Uterus (tissue), 4 donors: Measurements from ENCODE around the gene EEFSEC. TPM values are rescaled to one million over a fixed set of nuclear protein-coding genes. Genes with fewer than 3 reads are reported as not detected.

Experiments
- DNase-seq, 2 donors: peaks; one replicate each; pipeline ENCODE4 v3.0.0-alpha.2; 2019 to 2020
- H3K27ac ChIP-seq, 2 donors: fragments of 200-600 bp; sonication (generic); 1 replicate in 1 of 2; 2 replicates in 1 of 2; pipeline ENCODE4 v1.5.1; 2016 to 2018
- H3K27me3 ChIP-seq, 2 donors: fragments of 200-600 bp; sonication (generic); one replicate each; pipeline ENCODE4 v1.5.1; 2018 to 2019; ENCODE audit warnings: control low read depth in 1 of 2
- H3K36me3 ChIP-seq, 2 donors: fragments of 200-600 bp; sonication (generic); one replicate each; pipeline ENCODE4 v1.5.1; 2019; ENCODE audit warnings: control low read depth in 1 of 2
- H3K4me1 ChIP-seq, 2 donors: fragments of 200-600 bp; sonication (generic); one replicate each; pipeline ENCODE4 v1.5.1; 2018 to 2019; ENCODE audit warnings: control low read depth in 1 of 2
- H3K4me3 ChIP-seq, 2 donors: fragments of 200-600 bp; sonication (generic); 1 replicate in 1 of 2; 2 replicates in 1 of 2; pipeline ENCODE4 v1.5.1; 2018 to 2019; ENCODE audit warnings: mild to moderate bottlenecking in 1 of 2
- H3K9me3 ChIP-seq, 2 donors: fragments of 200-600 bp; sonication (generic); one replicate each; pipeline ENCODE4 v1.5.1; 2019; ENCODE audit warnings: control low read depth in 1 of 2
- CTCF ChIP-seq, 4 experiments: fragments of 200-600 bp in 2 of 4; fragments of 450-650 bp in 2 of 4; sonication (generic) in 2 of 4; IDR thresholded peaks; one replicate each; pipeline ENCODE4 v1.5.1; 2016 to 2019; ENCODE audit warnings: antibody characterized with exemption in 4 of 4, mild to moderate bottlenecking in 2 of 4, moderate library complexity in 1 of 4
- POLR2A ChIP-seq, 2 donors: fragments of 450-650 bp; IDR thresholded peaks; one replicate each; pipeline ENCODE4 v1.6.1; 2016; ENCODE audit warnings: antibody characterized with exemption in 2 of 2, mild to moderate bottlenecking in 1 of 2, moderate library complexity in 1 of 2
- intact Hi-C: fragments of 100-400 bp; cut with DNase I; formaldehyde crosslinking; loops from one replicate; pipeline ENCODE4 v1.15.1; 2023; ENCODE audit warnings: low total_unique reads
- total RNA-seq, 4 donors: library from RNA; depleted of rRNA in 3 of 4; stranded (reverse); fragments of >200 nt in 3 of 4; gene quantifications; one replicate each; pipeline versions ENCODE4 v1.1.0 to v1.2.4, GENCODE V29; 2014 to 2023
- donor health status: DM: yes; HTN: yes; CAD: no.

The EEFSEC gene
- total RNA-seq, 4 donors from 2014 or later, result 2.9 to 20.0 (median 12.5) TPM

GRCh38 chr3:128354788-128355542 lies 201.7 kb downstream of the EEFSEC start:
- intact Hi-C loops, result no loop called here
- H3K9me3 ChIP-seq, result no peaks in the 10 kb centered on the region
- H3K4me3 ChIP-seq, result no peak overlapping the region
- peak overlapping the region; percentile 47 to 49 for H3K27ac ChIP-seq
- H3K36me3 ChIP-seq, result no peaks in the 10 kb centered on the region
- peaks cover 0 to 7% of the 10 kb centered on the region in 2 donors for H3K4me1 ChIP-seq
- TF ChIP-seq CTCF (IDR thresholded peaks at IDR 0.05) (no peak), POLR2A (IDR thresholded peaks at IDR 0.05) (no peak)
- no peaks in the 10 kb centered on the region for H3K27me3 ChIP-seq
- DNase-seq, result no peak

DNA sequence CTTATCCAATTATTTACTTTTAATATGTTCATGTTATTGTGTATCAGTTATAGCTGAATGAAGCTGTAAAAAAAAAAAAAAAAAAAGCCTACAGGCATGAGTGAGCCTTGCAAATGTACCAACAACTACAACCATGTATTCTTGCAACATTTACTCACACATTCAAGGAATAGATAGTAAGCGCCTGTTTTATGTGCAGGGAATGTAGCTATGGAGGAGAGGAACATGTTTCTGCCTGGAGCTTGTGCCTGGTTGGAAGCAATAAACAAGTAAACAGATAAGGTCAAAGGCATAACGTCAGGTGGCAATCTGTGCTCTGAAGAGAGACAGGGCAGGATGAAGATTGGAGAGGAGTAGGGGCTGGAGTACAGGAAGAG lies 202.2 kb downstream of the EEFSEC start:
- intact Hi-C loops, result no loop called here
- no peaks in the 10 kb centered on the region for H3K36me3 ChIP-seq
- no peak for TF ChIP-seq POLR2A (IDR thresholded peaks at IDR 0.05)
- no peak for TF ChIP-seq CTCF (IDR thresholded peaks at IDR 0.05)

DNA sequence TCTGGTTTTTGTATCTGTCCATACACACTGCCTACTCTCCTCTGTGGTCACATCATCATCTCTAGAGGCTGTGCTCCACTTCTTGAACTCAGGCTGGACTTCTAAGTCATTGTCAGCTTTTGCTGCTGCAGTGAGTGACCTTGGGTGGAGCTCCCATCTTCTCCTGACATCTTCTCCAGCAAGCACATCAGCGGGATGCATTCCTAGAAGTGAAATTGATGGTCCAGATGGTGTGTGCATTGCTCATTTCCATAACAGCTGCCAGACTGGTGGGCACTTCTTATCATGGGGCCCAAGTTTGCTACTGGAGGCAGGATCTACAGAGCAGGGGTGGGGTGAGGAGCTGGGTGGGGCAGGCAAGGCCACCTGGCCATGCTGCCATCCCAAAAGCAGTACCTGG lies 203.5 kb downstream of the EEFSEC start:
- DNase-seq, result no peak
- no peak for TF ChIP-seq CTCF (IDR thresholded peaks at IDR 0.05)
- no peak for TF ChIP-seq POLR2A (IDR thresholded peaks at IDR 0.05)
- H3K27me3 ChIP-seq, result no peaks in the 10 kb centered on the region
- no peaks in the 10 kb centered on the region for H3K36me3 ChIP-seq
- H3K4me1 ChIP-seq, result peaks cover 0 to 7% of the 10 kb centered on the region in 2 donors
- H3K9me3 ChIP-seq, result no peaks in the 10 kb centered on the region
- intact Hi-C loops, result no loop called here
- no peak overlapping the region for H3K27ac ChIP-seq
- no peak overlapping the region for H3K4me3 ChIP-seq

More for the DNA sequence above, 202.2 kb downstream of the EEFSEC start:
- Histone ChIP-seq H3K4me3 (no peak overlapping the region), H3K4me1 (peaks cover 0 to 7% of the 10 kb centered on the region in 2 donors), H3K9me3 (no peaks in the 10 kb centered on the region), H3K27ac (no peak overlapping the region), H3K27me3 (no peaks in the 10 kb centered on the region)
- no peak for DNase-seq

GRCh38 chr3:128357538-128357937 lies 204.3 kb downstream of the EEFSEC start:
- no peaks in the 10 kb centered on the region for H3K27me3 ChIP-seq
- H3K36me3 ChIP-seq, result no peaks in the 10 kb centered on the region
- H3K4me3 ChIP-seq, result no peak overlapping the region
- H3K9me3 ChIP-seq, result no peaks in the 10 kb centered on the region
- DNase-seq, result no peak
- no peak for TF ChIP-seq POLR2A (IDR thresholded peaks at IDR 0.05)
- no peak for TF ChIP-seq CTCF (IDR thresholded peaks at IDR 0.05)
- H3K27ac ChIP-seq, result no peak overlapping the region
- intact Hi-C loops, result no loop called here
- peaks cover 0 to 7% of the 10 kb centered on the region in 2 donors for H3K4me1 ChIP-seq

DNA sequence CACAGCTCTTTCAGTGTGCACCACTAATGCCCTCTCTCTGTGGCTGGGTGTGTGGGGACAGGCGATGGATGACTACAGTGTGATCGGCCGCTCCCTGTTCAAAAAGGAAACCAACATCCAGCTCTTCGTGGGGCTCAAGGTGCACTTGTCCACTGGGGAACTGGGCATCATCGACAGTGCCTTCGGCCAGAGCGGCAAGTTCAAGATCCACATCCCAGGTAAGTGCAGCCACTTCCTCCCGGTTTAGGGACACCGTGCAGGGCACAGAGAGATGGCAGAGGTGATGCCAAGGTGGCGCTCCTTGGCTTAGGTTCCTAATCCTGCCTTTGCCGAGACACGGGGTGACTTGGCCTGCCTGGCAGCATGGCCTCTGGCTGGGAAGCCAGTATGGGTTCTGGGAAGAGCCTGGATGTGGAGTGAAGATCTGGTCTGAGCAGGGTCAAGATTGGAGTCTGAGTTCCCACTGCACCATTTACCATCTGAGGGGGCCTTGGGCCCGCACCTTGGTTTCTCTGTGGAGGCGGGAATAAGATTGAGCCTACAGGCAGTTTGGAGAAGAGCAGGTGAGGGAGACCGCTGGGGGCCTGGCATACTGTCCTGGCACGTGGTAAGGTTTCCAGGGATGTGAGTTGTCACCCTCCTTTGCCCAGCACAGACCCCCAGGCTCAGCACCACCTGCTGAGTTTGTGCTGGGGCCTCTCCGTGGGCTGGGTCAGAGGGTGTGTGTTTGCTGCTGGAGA lies 205.0 kb downstream of the EEFSEC start:
- no peak overlapping the region for H3K27ac ChIP-seq
- peaks cover 0 to 7% of the 10 kb centered on the region in 2 donors for H3K4me1 ChIP-seq
- no peak for TF ChIP-seq CTCF (IDR thresholded peaks at IDR 0.05)
- no peak for TF ChIP-seq POLR2A (IDR thresholded peaks at IDR 0.05)
- DNase-seq, result no peak
- no peak overlapping the region for H3K4me3 ChIP-seq
- intact Hi-C loops, result no loop called here
- H3K9me3 ChIP-seq, result no peaks in the 10 kb centered on the region
- H3K36me3 ChIP-seq, result no peaks in the 10 kb centered on the region
- no peaks in the 10 kb centered on the region for H3K27me3 ChIP-seq
